ENCODE results near the gene HOXA10.

Gene HOXA10

GRCh38 chr7:27128776-27129728 lies 45.1 kb downstream of the HOXA10 start:
- DNase-seq (ENCODE audit: low spot score): no peak

- DNase-seq (ENCODE audit: low spot score): no peak
Measured at GRCh38 chr7:27128034-27128433, 46.1 kb downstream of the HOXA10 start.

GRCh38 chr7:27126596-27127327 lies 47.4 kb downstream of the HOXA10 start:
- DNase-seq (ENCODE audit: low spot score): no peak

- DNase-seq (ENCODE audit: low spot score): no peak
Measured at GRCh38 chr7:27125986-27126394, 48.1 kb downstream of the HOXA10 start.

- DNase-seq (ENCODE audit: low spot score): no peak
Measured at GRCh38 chr7:27124902-27125689, 49.0 kb downstream of the HOXA10 start.

GRCh38 chr7:27124096-27124901 lies 49.8 kb downstream of the HOXA10 start:
- DNase-seq (ENCODE audit: low spot score): no peak

- no peak for DNase-seq (ENCODE audit: low spot score)
Measured at GRCh38 chr7:27123477-27124053, 50.6 kb downstream of the HOXA10 start.

- no peak for DNase-seq (ENCODE audit: low spot score)
Measured at GRCh38 chr7:27123007-27123476, 51.1 kb downstream of the HOXA10 start.

- no peak for DNase-seq (ENCODE audit: low spot score)
Measured at GRCh38 chr7:27122077-27122910, 51.8 kb downstream of the HOXA10 start.

- DNase-seq (ENCODE audit: low spot score): no peak
Measured at GRCh38 chr7:27121684-27122076, 52.4 kb downstream of the HOXA10 start.

Measured in AG08395 (cell line).